HCT116 (cell line): ENCODE data around the gene MEI1. TPM values are rescaled to one million over a fixed set of nuclear protein-coding genes. Genes with fewer than 3 reads are reported as not detected.

Experiments
- ATAC-seq: fragments of 200-7000 bp; cut with Tn5 transposase; 2 replicates; pipeline ENCODE4 v1.9.1; 2020; ENCODE audit warnings: mild to moderate bottlenecking, moderate library complexity
- BruUV-seq: library from RNA; stranded (reverse); fragments of 400-500 nt; replicated peaks from 2 replicates; lab custom pipeline; 2021; lab: Mats Ljungman, UMichigan
- CTCF ChIA-PET: fragments of 300-600 bp; sonication (Branson Sonifier 250); formaldehyde crosslinking; loops from one replicate; lab custom pipeline; 2021; ENCODE audit warnings: antibody characterized with exemption; lab: Charles Lee
- POLR2A ChIA-PET: fragments of 300-600, 350-600 bp; sonication (Branson Sonifier 250); formaldehyde crosslinking; loops from one replicate; lab custom pipeline; 2021; ENCODE audit warnings: antibody characterized with exemption; lab: Charles Lee
- RAD21 ChIA-PET, 2 experiments: fragments of 300-600 bp; sonication (Branson Sonifier 250); formaldehyde crosslinking; loops; one replicate each; lab custom pipeline; 2023; ENCODE audit warnings: low total read pairs in 2 of 2; ENCODE audit not compliant: uncharacterized antibody in 2 of 2, unreplicated experiment in 2 of 2, low non-redundant PET in 1 of 2; lab: Charles Lee
- DNase-seq: peaks from one replicate; pipeline ENCODE4 v3.0.0-alpha.2; 2010; ENCODE audit warnings: low read depth, low spot score
- H2AFZ ChIP-seq: fragments of 200-600 bp; shearing (Covaris generic), sonication (generic); 2 replicates; pipeline ENCODE4 v1.6.1; 2017; ENCODE audit warnings: low read depth, mixed run types, mixed read lengths, antibody characterized with exemption, low read length; ENCODE audit not compliant: poor library complexity, severe bottlenecking
- H3K27ac ChIP-seq: 2 replicates; pipeline ENCODE4 v1.5.1; 2012; ENCODE audit warnings: low read depth, low read length
- H3K27me3 ChIP-seq: fragments of 200-600 bp; sonication (generic); 2 replicates; pipeline ENCODE4 v1.6.1; 2016; ENCODE audit warnings: mixed run types, low read length, mixed read lengths; ENCODE audit not compliant: insufficient read depth
- H3K36me3 ChIP-seq, 2 experiments: fragments of 200-500 bp in 1 of 2; fragments of 200-600 bp in 1 of 2; sonication (Bioruptor generic) in 1 of 2; sonication (generic) in 1 of 2; 2 replicates each; pipeline versions ENCODE4 v1.5.1 to v1.6.1; 2014 to 2016; ENCODE audit warnings: low read length in 2 of 2, inconsistent platforms in 1 of 2, mixed read lengths in 1 of 2, mixed run types in 1 of 2; ENCODE audit not compliant: insufficient read depth in 2 of 2, control insufficient read depth in 1 of 2
- H3K4me1 ChIP-seq, 2 experiments: fragments of 200-600 bp in 1 of 2; sonication (generic) in 1 of 2; 2 replicates each; pipeline versions ENCODE4 v1.5.1 to v1.6.1; 2012 to 2017; ENCODE audit warnings: low read length in 2 of 2, inconsistent platforms in 1 of 2, mild to moderate bottlenecking in 1 of 2, mixed read lengths in 1 of 2, mixed run types in 1 of 2, moderate library complexity in 1 of 2; ENCODE audit not compliant: insufficient read depth in 2 of 2, control insufficient read depth in 1 of 2
- H3K4me2 ChIP-seq: fragments of 200-600 bp; sonication (generic); 2 replicates; pipeline ENCODE4 v1.6.1; 2017; ENCODE audit warnings: mixed run types, low read length, mixed read lengths
- H3K4me3 ChIP-seq, 2 experiments: fragments of 200-600 bp in 1 of 2; sonication (generic) in 1 of 2; replicated peaks in 1 of 2; 2 replicates each; pipeline ENCODE4 v1.5.1; 2011 to 2016; ENCODE audit warnings: low read length in 2 of 2, control low read depth in 1 of 2, low read depth in 1 of 2, mild to moderate bottlenecking in 1 of 2, mixed read lengths in 1 of 2, mixed run types in 1 of 2
- H3K79me2 ChIP-seq: fragments of 200-600 bp; sonication (generic); 2 replicates; pipeline ENCODE4 v1.6.1; 2017; ENCODE audit warnings: mild to moderate bottlenecking, mixed run types, low read length, moderate library complexity, mixed read lengths; ENCODE audit not compliant: insufficient read depth
- H3K9ac ChIP-seq: fragments of 200-600 bp; sonication (generic); 2 replicates; pipeline ENCODE4 v1.6.1; 2016; ENCODE audit warnings: low read length, mixed read lengths
- H3K9me2 ChIP-seq: fragments of 200-600 bp; sonication (generic), shearing (Covaris generic); 2 replicates; pipeline ENCODE4 v1.6.1; 2017; ENCODE audit warnings: mixed run types, mild to moderate bottlenecking, moderate library complexity; ENCODE audit not compliant: insufficient read depth
- H3K9me3 ChIP-seq, 2 experiments: fragments of 200-500 bp in 1 of 2; fragments of 200-600 bp in 1 of 2; sonication (Bioruptor generic) in 1 of 2; sonication (generic) in 1 of 2; 2 replicates each; pipeline ENCODE4 v1.6.1; 2014 to 2017; ENCODE audit warnings: low read length in 2 of 2, mixed read lengths in 2 of 2, inconsistent platforms in 1 of 2, low read depth in 1 of 2, mild to moderate bottlenecking in 1 of 2, mixed run types in 1 of 2, moderate library complexity in 1 of 2; ENCODE audit not compliant: control insufficient read depth in 1 of 2, insufficient read depth in 1 of 2
- H4K20me1 ChIP-seq: fragments of 200-600 bp; sonication (generic), shearing (Covaris generic); 2 replicates; pipeline ENCODE4 v1.6.1; 2017; ENCODE audit warnings: mixed run types, mild to moderate bottlenecking, moderate library complexity; ENCODE audit not compliant: insufficient read depth
- CBX3 ChIP-seq: IDR thresholded peaks from 2 replicates; pipeline ENCODE4 v1.6.1; 2012; ENCODE audit warnings: low read depth
- CEBPB ChIP-seq: IDR thresholded peaks from 2 replicates; pipeline ENCODE4 v1.6.1; 2012; ENCODE audit warnings: low read depth
- CTCF ChIP-seq, 3 experiments: fragments of 200-600 bp in 1 of 3; sonication (generic) in 1 of 3; IDR thresholded peaks in 2 of 3; conservative IDR thresholded peaks in 1 of 3; 2 replicates each; pipeline ENCODE4 v1.5.1; 2012 to 2017; ENCODE audit warnings: low read depth in 2 of 3, low read length in 2 of 3, antibody characterized with exemption in 1 of 3, borderline replicate concordance in 1 of 3, control low read depth in 1 of 3, mild to moderate bottlenecking in 1 of 3, mixed read lengths in 1 of 3, mixed run types in 1 of 3, moderate library complexity in 1 of 3; ENCODE audit not compliant: insufficient read depth in 1 of 3
- EGR1 ChIP-seq: IDR thresholded peaks from 2 replicates; pipeline ENCODE4 v1.6.1; 2012; ENCODE audit warnings: low read depth
- EZH2 ChIP-seq: fragments of 200-600 bp; sonication (generic); IDR thresholded peaks from 2 replicates; pipeline ENCODE4 v1.6.1; 2017; ENCODE audit warnings: antibody characterized with exemption, mixed run types
- EZH2phosphoT487 ChIP-seq: fragments of 200-600 bp; IDR thresholded peaks from 2 replicates; pipeline ENCODE4 v1.6.1; 2018; ENCODE audit warnings: antibody characterized with exemption, borderline replicate concordance
- JUND ChIP-seq: IDR thresholded peaks from 2 replicates; pipeline ENCODE4 v1.6.1; 2012
- MAX ChIP-seq: IDR thresholded peaks from 2 replicates; pipeline ENCODE4 v1.6.1; 2012
- POLR2A ChIP-seq: IDR thresholded peaks from 2 replicates; pipeline ENCODE4 v1.7.0; 2011; ENCODE audit warnings: borderline replicate concordance; ENCODE audit not compliant: insufficient read depth, insufficient read length; ENCODE audit errors: extremely low read depth
- POLR2AphosphoS5 ChIP-seq: IDR thresholded peaks from 2 replicates; pipeline ENCODE4 v1.6.1; 2011; ENCODE audit warnings: mild to moderate bottlenecking, low read depth, low read length, moderate library complexity
- RAD21 ChIP-seq: IDR thresholded peaks from 2 replicates; pipeline ENCODE4 v1.6.1; 2012; ENCODE audit warnings: low read depth, mild to moderate bottlenecking
- REST ChIP-seq: IDR thresholded peaks from 2 replicates; pipeline ENCODE4 v1.6.1; 2012; ENCODE audit warnings: low read depth
- SIN3A ChIP-seq: IDR thresholded peaks from 2 replicates; pipeline ENCODE4 v1.6.1; 2012; ENCODE audit warnings: low read depth
- SRF ChIP-seq: IDR thresholded peaks from 2 replicates; pipeline ENCODE4 v1.6.1; 2012; ENCODE audit warnings: low read depth
- TCF7L2 ChIP-seq: IDR thresholded peaks from 2 replicates; pipeline ENCODE4 v1.7.0; 2011; ENCODE audit warnings: borderline replicate concordance, inconsistent platforms; ENCODE audit not compliant: insufficient read depth, insufficient read length; ENCODE audit errors: extremely low read depth
- YY1 ChIP-seq: IDR thresholded peaks from 2 replicates; pipeline ENCODE4 v1.6.1; 2011; ENCODE audit warnings: low read length, low read depth, moderate library complexity, mild to moderate bottlenecking; ENCODE audit not compliant: insufficient replicate concordance; ENCODE audit errors: extremely low read depth
- ZBTB33 ChIP-seq: IDR thresholded peaks from 2 replicates; pipeline ENCODE4 v1.6.1; 2011; ENCODE audit warnings: mild to moderate bottlenecking, low read length, moderate library complexity; ENCODE audit not compliant: insufficient replicate concordance; ENCODE audit errors: extremely low read depth
- ZFX ChIP-seq: fragments of 450-650 bp; IDR thresholded peaks from 2 replicates; pipeline ENCODE4 v1.6.1; 2017
- ZNF274 ChIP-seq: fragments of 200-500 bp; sonication (Bioruptor generic); IDR thresholded peaks from 2 replicates; pipeline ENCODE4 v1.6.1; 2014; ENCODE audit warnings: mild to moderate bottlenecking, low read depth, low read length, inconsistent platforms
- intact Hi-C: fragments of 100-400 bp; cut with micrococcal nuclease; formaldehyde crosslinking; loops from 2 replicates; pipeline ENCODE4 v1.10.0; 2022
- total RNA-seq: library from RNA; stranded (reverse); gene quantifications from one replicate; pipeline ENCODE4 v1.2.1, GENCODE V29; 2021; ENCODE audit not compliant: unreplicated experiment

MEI1 gene
- total RNA-seq, 1 experiment from 2014 or later, result 0.64 TPM

GRCh38 chr22:41660416-41660815 lies 38.9 kb upstream of the MEI1 start:
- no TSS peak for BruUV-seq
- Histone ChIP-seq H3K36me3 (peaks cover 57 to 81% of the 10 kb centered on the region in 2 experiments), H3K9ac (no peak overlapping the region), H3K4me3 (no peak overlapping the region), H2AFZ (no peak overlapping the region), H3K27me3 (no peaks in the 10 kb centered on the region), H3K4me2 (no peak overlapping the region), H3K27ac (no peak overlapping the region), H4K20me1 (peaks cover 8% of the 10 kb centered on the region; the same call in 1 of the 2 replicates), H3K9me2 (no peaks in the 10 kb centered on the region), H3K79me2 (peaks cover 32% of the 10 kb centered on the region; the same call in 1 of the 2 replicates), H3K4me1 (no peaks in the 10 kb centered on the region), H3K9me3 (no peaks in the 10 kb centered on the region)
- ChIA-PET CTCF (no interaction called here), RAD21 (interaction anchor here in 1 of 2 experiments (0.7 kb wide), 1 partner anchor 32 kb away, joined by 3 read pairs; no protein-coding TSS in a partner anchor), POLR2A (no interaction called here)
- intact Hi-C loops, result no loop called here
- ATAC-seq, result no peak
- DNase-seq, result no peak
- no peak for TF ChIP-seq MAX
- TF ChIP-seq SRF, result no peak
- TF ChIP-seq CEBPB, result no peak
- no peak for TF ChIP-seq EZH2phosphoT487
- no peak for TF ChIP-seq POLR2A
- no peak for TF ChIP-seq YY1
- TF ChIP-seq REST, result no peak
- TF ChIP-seq POLR2AphosphoS5, result no peak
- no peak for TF ChIP-seq ZNF274
- no peak for TF ChIP-seq CBX3
- TF ChIP-seq ZFX, result no peak
- TF ChIP-seq ZBTB33, result no peak
- TF ChIP-seq JUND, result no peak
- no peak for TF ChIP-seq TCF7L2
- no peak for TF ChIP-seq EZH2
- no peak for TF ChIP-seq EGR1
- no peak for TF ChIP-seq RAD21
- TF ChIP-seq CTCF (IDR thresholded peaks at IDR 0.05 in 2 of 3, conservative IDR thresholded peaks at IDR 0.05 in 1 of 3; ENCODE audit: borderline replicate concordance in 1 of 3, insufficient read depth in 1 of 3, low read depth in 2 of 3, low read length in 2 of 3), result no peak
- TF ChIP-seq SIN3A, result no peak
